ENCODE measurements around the gene TUB.

The TUB gene

GRCh38 chr11:8092587-8093424 is 11.8 kb downstream of the TUB start:
- DNase-seq (ENCODE audit: low spot score), result peak; percentile 31

GRCh38 chr11:8093931-8094575 is 13.0 kb downstream of the TUB start:
- DNase-seq (ENCODE audit: low spot score), result peak; percentile 14

GRCh38 chr11:8094656-8095055 is 13.6 kb downstream of the TUB start:
- DNase-seq (ENCODE audit: low spot score), result no peak

- no peak for DNase-seq (ENCODE audit: low spot score)
Observed at GRCh38 chr11:8095371-8095770, 14.4 kb downstream of the TUB start.

GRCh38 chr11:8095806-8096522 is 15.0 kb downstream of the TUB start:
- DNase-seq (ENCODE audit: low spot score), result no peak

GRCh38 chr11:8096575-8096974 is 15.6 kb downstream of the TUB start:
- DNase-seq (ENCODE audit: low spot score), result no peak

GRCh38 chr11:8097062-8097461 is 16.1 kb downstream of the TUB start:
- DNase-seq (ENCODE audit: low spot score), result no peak

- DNase-seq (ENCODE audit: low spot score), result no peak
Observed at GRCh38 chr11:8097468-8097867, 16.5 kb downstream of the TUB start.

GRCh38 chr11:8097926-8098325 is 16.9 kb downstream of the TUB start:
- no peak for DNase-seq (ENCODE audit: low spot score)

- DNase-seq (ENCODE audit: low spot score), result no peak
Observed at GRCh38 chr11:8098361-8098760, 17.4 kb downstream of the TUB start.

GRCh38 chr11:8098879-8099278 is 17.9 kb downstream of the TUB start:
- no peak for DNase-seq (ENCODE audit: low spot score)

GRCh38 chr11:8099291-8099899 is 18.4 kb downstream of the TUB start:
- peak; percentile 72 for DNase-seq (ENCODE audit: low spot score)

GRCh38 chr11:8100158-8100557 is 19.1 kb downstream of the TUB start:
- no peak for DNase-seq (ENCODE audit: low spot score)

GRCh38 chr11:8100605-8101004 is 19.6 kb downstream of the TUB start:
- no peak for DNase-seq (ENCODE audit: low spot score)

- no peak for DNase-seq (ENCODE audit: low spot score)
Observed at GRCh38 chr11:8101421-8101820, 20.4 kb downstream of the TUB start.

- DNase-seq (ENCODE audit: low spot score), result no peak
Observed at GRCh38 chr11:8102296-8102915, 21.4 kb downstream of the TUB start.

GRCh38 chr11:8102965-8103364 is 22.0 kb downstream of the TUB start:
- no peak for DNase-seq (ENCODE audit: low spot score)

GRCh38 chr11:8103909-8104308 is 22.9 kb downstream of the TUB start:
- no peak for DNase-seq (ENCODE audit: low spot score)

- DNase-seq (ENCODE audit: low spot score), result no peak
Observed at GRCh38 chr11:8105133-8105532, 24.1 kb downstream of the TUB start.

GRCh38 chr11:8105666-8106065 is 24.7 kb downstream of the TUB start:
- DNase-seq (ENCODE audit: low spot score), result no peak

GRCh38 chr11:8106679-8107078 is 25.7 kb downstream of the TUB start:
- DNase-seq (ENCODE audit: low spot score), result no peak

GRCh38 chr11:8107642-8108041 is 26.6 kb downstream of the TUB start:
- no peak for DNase-seq (ENCODE audit: low spot score)
